D721Med (cell line): ENCODE measurements around the gene GUCY1A1.

Experiments used
- DNase-seq: peaks from one replicate; pipeline ENCODE4 v3.0.0; 2011; ENCODE audit warnings: low spot score; ENCODE audit not compliant: insufficient read length
- FAIRE-seq: peaks from 2 replicates; lab custom pipeline; 2011; peaks lifted over from hg19 to GRCh38; lab: Jason Lieb, UNC
- CTCF ChIP-seq: IDR thresholded peaks from 2 replicates; pipeline ENCODE4 v1.5.1; 2012; ENCODE audit warnings: mild to moderate bottlenecking, control low read depth; ENCODE audit not compliant: insufficient read depth; ENCODE audit errors: missing control alignments

The GUCY1A1 gene

GRCh38 chr4:155629956-155630355, 36.7 kb upstream of the GUCY1A1 start:
- no peak for DNase-seq
- TF ChIP-seq CTCF = no peak
- FAIRE-seq = peak; percentile 25

GRCh38 chr4:155632310-155632840, 34.3 kb upstream of the GUCY1A1 start:
- no peak for FAIRE-seq
- TF ChIP-seq CTCF = no peak

GRCh38 chr4:155638195-155638965, 28.3 kb upstream of the GUCY1A1 start:
- no peak for TF ChIP-seq CTCF
- DNase-seq = no peak
- no peak for FAIRE-seq

More at GRCh38 chr4:155632310-155632840, 34.3 kb upstream of the GUCY1A1 start:
- no peak for DNase-seq

- DNase-seq (no peak), FAIRE-seq (no peak)
- TF ChIP-seq CTCF = no peak
Measured at GRCh38 chr4:155639704-155640523, 26.7 kb upstream of the GUCY1A1 start.

- DNase-seq = no peak
- no peak for TF ChIP-seq CTCF
- FAIRE-seq = no peak
Measured at GRCh38 chr4:155640751-155641150, 25.9 kb upstream of the GUCY1A1 start.

GRCh38 chr4:155643087-155643486, 23.6 kb upstream of the GUCY1A1 start:
- FAIRE-seq = no peak

More at GRCh38 chr4:155643087-155643486, 23.6 kb upstream of the GUCY1A1 start:
- no peak for TF ChIP-seq CTCF
- no peak for DNase-seq
